ENCODE results near the gene HOXC9.

HOXC9 gene

GRCh38 chr12:54000116-54001114 lies at the start of gene HOXC9:
Gene HOXC9 (plus strand): TSS chr12:54000161. CDS start chr12:54000189, 28 bp downstream.
- DNase-seq: no peak

GRCh38 chr12:53950437-53950773 lies 49.6 kb upstream of the HOXC9 start:
- no peak for DNase-seq

- no peak for DNase-seq
Measured at GRCh38 chr12:53950789-53951576, 49.0 kb upstream of the HOXC9 start.

- no peak for DNase-seq
Measured at GRCh38 chr12:53951577-53952334, 48.2 kb upstream of the HOXC9 start.

- DNase-seq: no peak
Measured at GRCh38 chr12:53952335-53952694, 47.6 kb upstream of the HOXC9 start.

GRCh38 chr12:53952871-53953734 lies 46.9 kb upstream of the HOXC9 start:
- no peak for DNase-seq

- no peak for DNase-seq
Measured at GRCh38 chr12:53953831-53954693, 45.9 kb upstream of the HOXC9 start.

- DNase-seq: no peak
Measured at GRCh38 chr12:53954694-53955035, 45.3 kb upstream of the HOXC9 start, which contains the start of gene HOXC12. Gene HOXC12 (plus strand): TSS chr12:53954903. CDS start chr12:53954930, 27 bp downstream.

GRCh38 chr12:53955036-53955775 lies 44.8 kb upstream of the HOXC9 start:
- DNase-seq: no peak

- no peak for DNase-seq
Measured at GRCh38 chr12:53955776-53956250, 44.1 kb upstream of the HOXC9 start.

- no peak for DNase-seq
Measured at GRCh38 chr12:53956251-53956887, 43.6 kb upstream of the HOXC9 start.

- no peak for DNase-seq
Measured at GRCh38 chr12:53956914-53957536, 42.9 kb upstream of the HOXC9 start.

- no peak for DNase-seq
Measured at GRCh38 chr12:53958128-53958527, 41.8 kb upstream of the HOXC9 start.

- no peak for DNase-seq
Measured at GRCh38 chr12:53959314-53959713, 40.6 kb upstream of the HOXC9 start.

- DNase-seq: no peak
Measured at GRCh38 chr12:53960187-53961024, 39.6 kb upstream of the HOXC9 start.

- no peak for DNase-seq
Measured at GRCh38 chr12:53961025-53961761, 38.8 kb upstream of the HOXC9 start.

- DNase-seq: no peak
Measured at GRCh38 chr12:53963005-53963404, 37.0 kb upstream of the HOXC9 start.
